Osteocyte (in vitro differentiated cells): Measurements from ENCODE around the gene R3HDM1. TPM values are rescaled to one million over a fixed set of nuclear protein-coding genes. Genes with fewer than 3 reads are reported as not detected.

ENCODE experiments used
- DNase-seq: peaks from one replicate; pipeline ENCODE4 v3.0.0; 2021; ENCODE audit warnings: mixed read lengths; ENCODE audit not compliant: unreplicated experiment; ENCODE audit errors: extremely low spot score
- H3K27ac Mint-ChIP-seq: one replicate; pipeline ENCODE4 v1.8.0; 2021; ENCODE audit warnings: mild to moderate bottlenecking, mixed read lengths; ENCODE audit not compliant: unreplicated experiment
- H3K27me3 Mint-ChIP-seq: one replicate; pipeline ENCODE4 v1.8.0; 2021; ENCODE audit warnings: mixed read lengths; ENCODE audit not compliant: unreplicated experiment
- H3K36me3 Mint-ChIP-seq: one replicate; pipeline ENCODE4 v1.8.0; 2021; ENCODE audit warnings: mixed read lengths; ENCODE audit not compliant: unreplicated experiment
- H3K4me1 Mint-ChIP-seq: one replicate; pipeline ENCODE4 v1.8.0; 2021; ENCODE audit warnings: mixed read lengths; ENCODE audit not compliant: unreplicated experiment
- H3K4me3 Mint-ChIP-seq: one replicate; pipeline ENCODE4 v1.8.0; 2021; ENCODE audit warnings: mild to moderate bottlenecking, moderate library complexity, mixed read lengths; ENCODE audit not compliant: unreplicated experiment
- H3K9me3 Mint-ChIP-seq: one replicate; pipeline ENCODE4 v1.8.0; 2021; ENCODE audit warnings: mixed read lengths; ENCODE audit not compliant: unreplicated experiment
- CTCF ChIP-seq: fragments of 200-600 bp; sonication (generic); IDR thresholded peaks from 2 replicates; pipeline ENCODE4 v1.5.0; 2021; ENCODE audit warnings: antibody characterized with exemption, mild to moderate bottlenecking, moderate library complexity
- total RNA-seq: library from RNA; stranded (reverse); gene quantifications from 2 replicates; pipeline ENCODE4 v1.2.1, GENCODE V29; 2021

Gene R3HDM1
- total RNA-seq, 1 donor from 2014 or later: 35.0 TPM

- H3K4me1 Mint-ChIP-seq: peaks cover 35% of the 10 kb centered on the region
- no peak for DNase-seq
- TF ChIP-seq CTCF: no peak
- H3K27ac Mint-ChIP-seq: peak overlapping the region; percentile 80
- no peaks in the 10 kb centered on the region for H3K27me3 Mint-ChIP-seq
- H3K4me3 Mint-ChIP-seq: peak overlapping the region; percentile 65
- H3K9me3 Mint-ChIP-seq: no peaks in the 10 kb centered on the region
- H3K36me3 Mint-ChIP-seq: peaks cover 18% of the 10 kb centered on the region
These were observed 212.6 kb downstream of the R3HDM1 start for GRCh38 chr2:135743860-135744259.

- Mint-ChIP-seq H3K9me3 (no peaks in the 10 kb centered on the region), H3K4me1 (peaks cover 35% of the 10 kb centered on the region), H3K27ac (peak overlapping the region; percentile 80), H3K27me3 (no peaks in the 10 kb centered on the region), H3K4me3 (peak overlapping the region; percentile 47), H3K36me3 (peaks cover 26% of the 10 kb centered on the region)
- no peak for DNase-seq
- peak; percentile 22 for TF ChIP-seq CTCF
These were observed 213.6 kb downstream of the R3HDM1 start for GRCh38 chr2:135744760-135745314.

- H3K9me3 Mint-ChIP-seq: no peaks in the 10 kb centered on the region
- peaks cover 35% of the 10 kb centered on the region for H3K4me1 Mint-ChIP-seq
- no peak overlapping the region for H3K4me3 Mint-ChIP-seq
- H3K27me3 Mint-ChIP-seq: no peaks in the 10 kb centered on the region
- H3K36me3 Mint-ChIP-seq: peaks cover 31% of the 10 kb centered on the region
- H3K27ac Mint-ChIP-seq: peak overlapping the region; percentile 80
- DNase-seq: no peak
- TF ChIP-seq CTCF: no peak
These were observed 214.3 kb downstream of the R3HDM1 start for GRCh38 chr2:135745545-135745944.

- TF ChIP-seq CTCF: no peak
- Mint-ChIP-seq H3K4me3 (no peak overlapping the region), H3K27ac (no peak overlapping the region), H3K9me3 (peaks cover 13% of the 10 kb centered on the region), H3K4me1 (no peaks in the 10 kb centered on the region), H3K27me3 (no peaks in the 10 kb centered on the region), H3K36me3 (peaks cover 57% of the 10 kb centered on the region)
- DNase-seq: no peak
These were observed 224.3 kb downstream of the R3HDM1 start for GRCh38 chr2:135755573-135755972.

GRCh38 chr2:135756692-135757091, 225.4 kb downstream of the R3HDM1 start:
- Mint-ChIP-seq H3K4me1 (no peaks in the 10 kb centered on the region), H3K4me3 (no peak overlapping the region), H3K27me3 (no peaks in the 10 kb centered on the region), H3K36me3 (peaks cover 56% of the 10 kb centered on the region), H3K9me3 (peaks cover 13% of the 10 kb centered on the region), H3K27ac (no peak overlapping the region)
- no peak for TF ChIP-seq CTCF
- no peak for DNase-seq
